ENCODE data around the gene ZBED6. TPM values are rescaled to one million over a fixed set of nuclear protein-coding genes. Genes with fewer than 3 reads are reported as not detected.
"Not testable (repeated sequence)": the region's sequence is repeated elsewhere in the genome, so short reads cannot be mapped to it uniquely, and the experiment has no call there.

The ZBED6 gene
- total RNA-seq, 6 experiments from 2014 or later: 25.9 to 35.2 (median 30.5) TPM

- no peak for TF ChIP-seq CTCF (IDR thresholded peaks at IDR 0.05)
- no peak overlapping the region for H3K4me3 Mint-ChIP-seq
- H3K36me3 Mint-ChIP-seq (ENCODE audit: low read depth): peaks cover 6% of the 10 kb centered on the region
- no peak overlapping the region for H3K27ac Mint-ChIP-seq
- no peak for DNase-seq
- peaks cover 4% of the 10 kb centered on the region; the same call in 1 of the 2 replicates for H3K27me3 Mint-ChIP-seq (ENCODE audit: insufficient read depth)
- no peaks in the 10 kb centered on the region for H3K9me3 Mint-ChIP-seq
- peaks cover 7% of the 10 kb centered on the region for H3K4me1 Mint-ChIP-seq (ENCODE audit: low read depth)
Observed at GRCh38 chr1:203791498-203791897, 3.9 kb upstream of the ZBED6 start.

GRCh38 chr1:203792486-203792885 lies 2.9 kb upstream of the ZBED6 start:
- Mint-ChIP-seq H3K9me3 (no peaks in the 10 kb centered on the region), H3K27me3 (ENCODE audit: insufficient read depth) (peaks cover 7% of the 10 kb centered on the region; the same call in 1 of the 2 replicates), H3K27ac (no peak overlapping the region), H3K36me3 (ENCODE audit: low read depth) (peaks cover 15% of the 10 kb centered on the region), H3K4me1 (ENCODE audit: low read depth) (peaks cover 15% of the 10 kb centered on the region), H3K4me3 (no peak overlapping the region)
- TF ChIP-seq CTCF (IDR thresholded peaks at IDR 0.05): no peak
- DNase-seq: no peak

GRCh38 chr1:203793561-203793960 lies 1.9 kb upstream of the ZBED6 start:
- not testable (repeated sequence) for H3K27me3 Mint-ChIP-seq (ENCODE audit: insufficient read depth); H3K9me3 Mint-ChIP-seq; H3K27ac Mint-ChIP-seq; DNase-seq; H3K4me3 Mint-ChIP-seq
- Mint-ChIP-seq H3K36me3 (ENCODE audit: low read depth) (peaks cover 25% of the 10 kb centered on the region), H3K4me1 (ENCODE audit: low read depth) (peaks cover 26% of the 10 kb centered on the region)

- Mint-ChIP-seq H3K27ac (peak overlapping the region; percentile 96), H3K27me3 (ENCODE audit: insufficient read depth) (peaks cover 7% of the 10 kb centered on the region; the same call in 1 of the 2 replicates), H3K4me3 (peak overlapping the region; percentile 94), H3K9me3 (no peaks in the 10 kb centered on the region), H3K36me3 (ENCODE audit: low read depth) (peaks cover 39% of the 10 kb centered on the region), H3K4me1 (ENCODE audit: low read depth) (peaks cover 39% of the 10 kb centered on the region)
- DNase-seq: no peak
- no peak for TF ChIP-seq CTCF (IDR thresholded peaks at IDR 0.05)
Observed at GRCh38 chr1:203794764-203795440, 521 bp upstream of the ZBED6 start.

- Mint-ChIP-seq H3K9me3 (no peaks in the 10 kb centered on the region), H3K4me1 (ENCODE audit: low read depth) (peaks cover 50% of the 10 kb centered on the region), H3K36me3 (ENCODE audit: low read depth) (peaks cover 44% of the 10 kb centered on the region), H3K27ac (peak overlapping the region; percentile 96), H3K27me3 (ENCODE audit: insufficient read depth) (peaks cover 7% of the 10 kb centered on the region; the same call in 1 of the 2 replicates), H3K4me3 (peak overlapping the region; percentile 94)
- DNase-seq: peak; percentile 20
- TF ChIP-seq CTCF (IDR thresholded peaks at IDR 0.05): no peak
Observed at GRCh38 chr1:203796236-203796605, 798 bp downstream of the ZBED6 start.

GRCh38 chr1:203797216-203797615 lies 1.8 kb downstream of the ZBED6 start:
- peaks cover 44% of the 10 kb centered on the region for H3K36me3 Mint-ChIP-seq (ENCODE audit: low read depth)
- H3K27me3 Mint-ChIP-seq (ENCODE audit: insufficient read depth): peaks cover 5% of the 10 kb centered on the region; the same call in 1 of the 2 replicates
- H3K9me3 Mint-ChIP-seq: no peaks in the 10 kb centered on the region
- peak overlapping the region; percentile 94 for H3K4me3 Mint-ChIP-seq
- peak overlapping the region; percentile 96 for H3K27ac Mint-ChIP-seq
- no peak for TF ChIP-seq CTCF (IDR thresholded peaks at IDR 0.05)
- peaks cover 53% of the 10 kb centered on the region for H3K4me1 Mint-ChIP-seq (ENCODE audit: low read depth)
- DNase-seq: no peak
